Measurements from ENCODE around the gene CEP44. TPM values are rescaled to one million over a fixed set of nuclear protein-coding genes. Genes with fewer than 3 reads are reported as not detected.

Gene CEP44
- total RNA-seq, 1 experiment from 2014 or later, result 11.5 TPM

- no peaks in the 10 kb centered on the region for H3K9me3 ChIP-seq (ENCODE audit: control insufficient read depth in 1 of 2, insufficient read depth in 1 of 2, low read depth in 1 of 2, low read length in 2 of 2)
- H3K4me3 ChIP-seq (replicated peaks in 1 of 2; ENCODE audit: low read depth in 1 of 2, low read length in 2 of 2), result no peak overlapping the region
- H3K79me2 ChIP-seq (ENCODE audit: insufficient read depth, low read length), result no peaks in the 10 kb centered on the region
- ChIA-PET RAD21 (ENCODE audit: low non-redundant PET in 1 of 2, low total read pairs in 2 of 2, uncharacterized antibody in 2 of 2, unreplicated experiment in 2 of 2) (no interaction called here), CTCF (no interaction called here), POLR2A (no interaction called here)
- H3K27ac ChIP-seq (ENCODE audit: low read depth, low read length), result no peak overlapping the region
- no peak overlapping the region for H3K9ac ChIP-seq (ENCODE audit: low read length)
- DNase-seq (ENCODE audit: low read depth, low spot score) (no peak), ATAC-seq (no peak)
- BruUV-seq (replicated peaks), result no TSS peak
- intact Hi-C loops (cut with micrococcal nuclease), result no loop called here
- H3K27me3 ChIP-seq (ENCODE audit: insufficient read depth, low read length), result no peaks in the 10 kb centered on the region
- TF ChIP-seq REST (IDR thresholded peaks at IDR 0.05; ENCODE audit: low read depth) (no peak), EGR1 (IDR thresholded peaks at IDR 0.05; ENCODE audit: low read depth) (no peak), RAD21 (IDR thresholded peaks at IDR 0.05; ENCODE audit: low read depth) (no peak), EZH2phosphoT487 (IDR thresholded peaks at IDR 0.05; ENCODE audit: borderline replicate concordance) (no peak), CBX3 (IDR thresholded peaks at IDR 0.05; ENCODE audit: low read depth) (no peak), JUND (IDR thresholded peaks at IDR 0.05) (no peak), YY1 (IDR thresholded peaks at IDR 0.05; ENCODE audit: extremely low read depth, insufficient replicate concordance, low read depth, low read length) (no peak), MAX (IDR thresholded peaks at IDR 0.05) (no peak), FOSL1 (IDR thresholded peaks at IDR 0.05; ENCODE audit: low read depth) (no peak), EZH2 (IDR thresholded peaks at IDR 0.05) (no peak), ELF1 (IDR thresholded peaks at IDR 0.05; ENCODE audit: borderline replicate concordance, low read depth) (no peak), TCF7L2 (IDR thresholded peaks at IDR 0.05; ENCODE audit: borderline replicate concordance, extremely low read depth, insufficient read depth, insufficient read length) (no peak), SRF (IDR thresholded peaks at IDR 0.05; ENCODE audit: low read depth) (no peak), POLR2A (IDR thresholded peaks at IDR 0.05; ENCODE audit: borderline replicate concordance, extremely low read depth, insufficient read depth, insufficient read length) (no peak)
- no peaks in the 10 kb centered on the region for H3K4me1 ChIP-seq (ENCODE audit: control insufficient read depth in 1 of 2, insufficient read depth in 2 of 2, low read length in 2 of 2)
- no peaks in the 10 kb centered on the region for H3K9me2 ChIP-seq (ENCODE audit: insufficient read depth)
- H4K20me1 ChIP-seq (ENCODE audit: insufficient read depth), result no peaks in the 10 kb centered on the region
- no peak overlapping the region for H2AFZ ChIP-seq (ENCODE audit: low read depth, low read length, poor library complexity, severe bottlenecking)
- H3K4me2 ChIP-seq (ENCODE audit: low read length), result no peak overlapping the region
- no peaks in the 10 kb centered on the region for H3K36me3 ChIP-seq (ENCODE audit: control insufficient read depth in 1 of 2, insufficient read depth in 2 of 2, low read length in 2 of 2)
These were observed 57.0 kb downstream of the CEP44 start for GRCh38 chr4:174340714-174341113.
